Body of pancreas (tissue), 4 donors: ENCODE results near the gene HSPB3.

Experiments used
- POLR2A ChIP-seq, 3 donors: fragments of 450-650 bp; IDR thresholded peaks; one replicate each; pipeline ENCODE4 v1.6.1; 2016; ENCODE audit warnings: antibody characterized with exemption in 3 of 3, mild to moderate bottlenecking in 2 of 3
- TF ChIP-seq, protein P1 (sequence below), 7 experiments: fragments of 450-650 bp in 4 of 7; fragments of 200-600 bp in 3 of 7; sonication (generic) in 3 of 7; IDR thresholded peaks; one replicate each; pipeline ENCODE4 v1.5.1; 2016 to 2019; ENCODE audit warnings: antibody characterized with exemption in 7 of 7

DNA sequence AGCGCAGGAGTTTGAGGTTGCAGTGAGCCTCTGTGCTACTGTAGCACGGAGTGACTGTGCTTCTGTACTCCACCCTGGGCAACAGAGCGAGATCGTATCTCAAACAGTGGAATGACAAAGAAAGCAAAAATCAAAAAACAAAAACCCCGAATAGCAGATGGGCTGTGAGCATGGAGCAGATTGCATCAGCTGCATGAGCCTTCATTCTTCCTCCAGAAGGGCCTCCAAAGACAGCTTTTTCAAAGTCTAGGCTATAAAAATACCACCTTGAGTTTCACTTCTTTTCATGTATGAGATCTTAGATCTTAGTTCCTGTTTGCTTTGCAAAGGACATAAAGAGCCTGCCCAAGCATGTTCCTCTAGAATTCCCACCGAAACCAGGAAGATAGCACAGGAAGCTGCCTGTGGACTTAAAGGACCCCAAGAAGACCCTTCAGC, 15.0 kb upstream of the HSPB3 start:
- TF ChIP-seq POLR2A (IDR thresholded peaks at IDR 0.05), result no peak
- TF ChIP-seq, protein P1, sequence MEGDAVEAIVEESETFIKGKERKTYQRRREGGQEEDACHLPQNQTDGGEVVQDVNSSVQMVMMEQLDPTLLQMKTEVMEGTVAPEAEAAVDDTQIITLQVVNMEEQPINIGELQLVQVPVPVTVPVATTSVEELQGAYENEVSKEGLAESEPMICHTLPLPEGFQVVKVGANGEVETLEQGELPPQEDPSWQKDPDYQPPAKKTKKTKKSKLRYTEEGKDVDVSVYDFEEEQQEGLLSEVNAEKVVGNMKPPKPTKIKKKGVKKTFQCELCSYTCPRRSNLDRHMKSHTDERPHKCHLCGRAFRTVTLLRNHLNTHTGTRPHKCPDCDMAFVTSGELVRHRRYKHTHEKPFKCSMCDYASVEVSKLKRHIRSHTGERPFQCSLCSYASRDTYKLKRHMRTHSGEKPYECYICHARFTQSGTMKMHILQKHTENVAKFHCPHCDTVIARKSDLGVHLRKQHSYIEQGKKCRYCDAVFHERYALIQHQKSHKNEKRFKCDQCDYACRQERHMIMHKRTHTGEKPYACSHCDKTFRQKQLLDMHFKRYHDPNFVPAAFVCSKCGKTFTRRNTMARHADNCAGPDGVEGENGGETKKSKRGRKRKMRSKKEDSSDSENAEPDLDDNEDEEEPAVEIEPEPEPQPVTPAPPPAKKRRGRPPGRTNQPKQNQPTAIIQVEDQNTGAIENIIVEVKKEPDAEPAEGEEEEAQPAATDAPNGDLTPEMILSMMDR (IDR thresholded peaks at IDR 0.05), result no peak
